ENCODE results near the gene RGS11. TPM values are rescaled to one million over a fixed set of nuclear protein-coding genes. Genes with fewer than 3 reads are reported as not detected.
"Not testable (repeated sequence)": the region's sequence is repeated elsewhere in the genome, so short reads cannot be mapped to it uniquely, and the experiment has no call there.

Gene RGS11
- polyA plus RNA-seq, 4 donors: 0.76 to 3.7 (median 2.4) TPM

- no peak for DNase-seq (ENCODE audit: low read depth in 4 of 4, low spot score in 3 of 4)
These were observed 6.0 kb upstream of the RGS11 start for GRCh38 chr16:281660-282255.

- DNase-seq (ENCODE audit: low read depth in 4 of 4, low spot score in 3 of 4): no peak
These were observed 5.4 kb upstream of the RGS11 start for GRCh38 chr16:280991-281659.

GRCh38 chr16:280552-280951, 4.8 kb upstream of the RGS11 start, which contains the start of gene ARHGDIG:
Gene ARHGDIG, plus strand, starts transcription at chr16:280591. Its CDS starts 90 bp downstream, at chr16:280681.
- DNase-seq (ENCODE audit: low read depth in 4 of 4, low spot score in 3 of 4): no peak

- no peak for DNase-seq (ENCODE audit: low read depth in 4 of 4, low spot score in 3 of 4)
These were observed 4.3 kb upstream of the RGS11 start for GRCh38 chr16:280005-280460.

- no peak for DNase-seq (ENCODE audit: low read depth in 4 of 4, low spot score in 3 of 4)
These were observed 3.8 kb upstream of the RGS11 start for GRCh38 chr16:279531-279930.

- DNase-seq (ENCODE audit: low read depth in 4 of 4, low spot score in 3 of 4): no peak
These were observed 3.2 kb upstream of the RGS11 start for GRCh38 chr16:278863-279366.

- DNase-seq (ENCODE audit: low read depth in 4 of 4, low spot score in 3 of 4): no peak
These were observed 808 bp upstream of the RGS11 start for GRCh38 chr16:276426-277077.

- no peak for DNase-seq (ENCODE audit: low read depth in 4 of 4, low spot score in 3 of 4)
These were observed 603 bp downstream of the RGS11 start for GRCh38 chr16:275041-275641.

GRCh38 chr16:273547-274421, 2.0 kb downstream of the RGS11 start:
- DNase-seq (ENCODE audit: low read depth in 4 of 4, low spot score in 3 of 4): no peak

GRCh38 chr16:272633-273546, 2.9 kb downstream of the RGS11 start:
- no peak for DNase-seq (ENCODE audit: low read depth in 4 of 4, low spot score in 3 of 4)

- no peak for DNase-seq (ENCODE audit: low read depth in 4 of 4, low spot score in 3 of 4)
These were observed 5.1 kb downstream of the RGS11 start for GRCh38 chr16:270381-271255.

GRCh38 chr16:269061-269796, 6.5 kb downstream of the RGS11 start:
- DNase-seq (ENCODE audit: low read depth in 4 of 4, low spot score in 3 of 4): no peak

GRCh38 chr16:268141-269053, 7.3 kb downstream of the RGS11 start:
- no peak for DNase-seq (ENCODE audit: low read depth in 4 of 4, low spot score in 3 of 4)

- not testable (repeated sequence) for DNase-seq (ENCODE audit: low read depth in 4 of 4, low spot score in 3 of 4)
These were observed 8.2 kb downstream of the RGS11 start for GRCh38 chr16:267562-267961.

GRCh38 chr16:266258-267164, 9.2 kb downstream of the RGS11 start:
- DNase-seq (ENCODE audit: low read depth in 4 of 4, low spot score in 3 of 4): no peak
